ENCODE measurements around the gene SIGLECL1. TPM values are rescaled to one million over a fixed set of nuclear protein-coding genes. Genes with fewer than 3 reads are reported as not detected.

The SIGLECL1 gene
- total and polyA plus RNA-seq, 4 donors: 0.03 TPM; not detected in 3

- ATAC-seq (ENCODE audit: insufficient read depth, low FRiP score) (no peak), DNase-seq (no peak)
- Histone ChIP-seq H3K4me3 (no peak overlapping the region), H3K9ac (ENCODE audit: insufficient read depth in 1 of 2, low read length in 2 of 2) (no peak overlapping the region), H3K27me3 (ENCODE audit: control insufficient read depth in 3 of 3, insufficient read depth in 3 of 3, low read length in 2 of 3) (peaks cover 0 to 7% (median 2%) of the 10 kb centered on the region in 3 donors), H3K36me3 (ENCODE audit: control insufficient read depth in 4 of 4, insufficient read depth in 4 of 4, low read length in 4 of 4) (no peaks in the 10 kb centered on the region), H3K4me1 (ENCODE audit: control insufficient read depth in 5 of 5, insufficient read depth in 5 of 5, low read length in 5 of 5) (no peaks in the 10 kb centered on the region), H3K9me3 (ENCODE audit: control insufficient read depth in 4 of 4, insufficient read depth in 3 of 4, low read length in 3 of 4) (peaks cover 0 to 3% (median 0%) of the 10 kb centered on the region in 4 donors), H3K27ac (ENCODE audit: low read depth in 1 of 2, low read length in 1 of 2) (no peak overlapping the region)
- WGBS, 2 donors: 73 to 75% methylated on average over 4 of the region's 4 CpGs
- no peak for TF ChIP-seq CTCF (IDR thresholded peaks at IDR 0.05; ENCODE audit: control extremely low read depth, extremely low read depth)
Measured at GRCh38 chr19:51263808-51264207, 12.9 kb downstream of the SIGLECL1 start.

GRCh38 chr19:51271067-51271466 is 20.2 kb downstream of the SIGLECL1 start:
- WGBS, 2 donors: 58 to 66% methylated on average over 26 of the region's 26 CpGs
- TF ChIP-seq CTCF (IDR thresholded peaks at IDR 0.05; ENCODE audit: control extremely low read depth, extremely low read depth): no peak
- Histone ChIP-seq H3K9ac (ENCODE audit: insufficient read depth in 1 of 2, low read length in 2 of 2) (no peak overlapping the region), H3K4me1 (ENCODE audit: control insufficient read depth in 5 of 5, insufficient read depth in 5 of 5, low read length in 5 of 5) (no peaks in the 10 kb centered on the region), H3K36me3 (ENCODE audit: control insufficient read depth in 4 of 4, insufficient read depth in 4 of 4, low read length in 4 of 4) (no peaks in the 10 kb centered on the region), H3K27me3 (ENCODE audit: control insufficient read depth in 3 of 3, insufficient read depth in 3 of 3, low read length in 2 of 3) (peaks cover 0 to 6% (median 0%) of the 10 kb centered on the region in 3 donors), H3K9me3 (ENCODE audit: control insufficient read depth in 4 of 4, insufficient read depth in 3 of 4, low read length in 3 of 4) (peaks cover 0 to under 1% (median 0%) of the 10 kb centered on the region in 4 donors), H3K4me3 (no peak overlapping the region), H3K27ac (ENCODE audit: low read depth in 1 of 2, low read length in 1 of 2) (no peak overlapping the region)
- ATAC-seq (ENCODE audit: insufficient read depth, low FRiP score): no peak
- no peak for DNase-seq

- DNase-seq (no peak), ATAC-seq (ENCODE audit: insufficient read depth, low FRiP score) (no peak)
- WGBS, 2 donors: 48 to 57% methylated on average over 6 of the region's 6 CpGs
- Histone ChIP-seq H3K9ac (ENCODE audit: insufficient read depth in 1 of 2, low read length in 2 of 2) (no peak overlapping the region), H3K36me3 (ENCODE audit: control insufficient read depth in 4 of 4, insufficient read depth in 4 of 4, low read length in 4 of 4) (no peaks in the 10 kb centered on the region), H3K9me3 (ENCODE audit: control insufficient read depth in 4 of 4, insufficient read depth in 3 of 4, low read length in 3 of 4) (peaks cover 0 to 2% (median 0%) of the 10 kb centered on the region in 4 donors), H3K4me1 (ENCODE audit: control insufficient read depth in 5 of 5, insufficient read depth in 5 of 5, low read length in 5 of 5) (no peaks in the 10 kb centered on the region), H3K27ac (ENCODE audit: low read depth in 1 of 2, low read length in 1 of 2) (no peak overlapping the region), H3K4me3 (no peak overlapping the region), H3K27me3 (ENCODE audit: control insufficient read depth in 3 of 3, insufficient read depth in 3 of 3, low read length in 2 of 3) (peaks cover 0 to 6% (median 0%) of the 10 kb centered on the region in 3 donors)
- no peak for TF ChIP-seq CTCF (IDR thresholded peaks at IDR 0.05; ENCODE audit: control extremely low read depth, extremely low read depth)
Measured at GRCh38 chr19:51272183-51272810, 21.4 kb downstream of the SIGLECL1 start.

Data from lung (tissue), 12 donors.